Ureter (tissue), 1 donor: ENCODE data around the gene C3orf22. TPM values are rescaled to one million over a fixed set of nuclear protein-coding genes. Genes with fewer than 3 reads are reported as not detected.

ENCODE experiments used
- DNase-seq: peaks from one replicate; pipeline ENCODE4 v3.0.0-alpha.2; 2020; ENCODE audit warnings: low spot score
- total RNA-seq: library from RNA; stranded (reverse); gene quantifications from one replicate; pipeline ENCODE4 v1.2.4, GENCODE V29; 2023
- donor health status: DM: yes; HTN: yes; CAD: no.

C3orf22 gene
- total RNA-seq, 1 donor from 2014 or later: not detected

DNA sequence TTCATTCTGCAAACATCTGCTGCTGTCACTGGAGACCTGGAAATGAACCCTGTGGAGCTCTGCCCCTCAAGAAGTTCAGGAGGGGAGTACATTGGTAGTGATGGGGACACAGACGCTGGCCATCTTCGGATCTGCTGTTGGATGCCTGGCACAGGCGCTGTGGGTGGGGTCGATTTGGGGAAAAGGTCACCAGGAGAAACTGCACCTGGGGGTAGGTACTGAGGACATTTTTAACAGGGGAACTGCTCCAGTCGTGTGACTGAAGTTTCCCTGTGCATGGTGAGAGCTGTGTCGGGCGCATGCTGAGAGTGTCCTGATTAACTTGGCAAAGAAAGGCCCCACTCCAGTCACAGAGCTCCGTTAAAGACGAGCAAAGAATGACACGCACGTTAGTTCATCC lies 44.6 kb downstream of the C3orf22 start:
- no peak for DNase-seq

- DNase-seq: no peak
These were observed 45.6 kb downstream of the C3orf22 start for GRCh38 chr3:126512916-126513650.

- DNase-seq: no peak
These were observed 46.7 kb downstream of the C3orf22 start for GRCh38 chr3:126512026-126512425.

DNA sequence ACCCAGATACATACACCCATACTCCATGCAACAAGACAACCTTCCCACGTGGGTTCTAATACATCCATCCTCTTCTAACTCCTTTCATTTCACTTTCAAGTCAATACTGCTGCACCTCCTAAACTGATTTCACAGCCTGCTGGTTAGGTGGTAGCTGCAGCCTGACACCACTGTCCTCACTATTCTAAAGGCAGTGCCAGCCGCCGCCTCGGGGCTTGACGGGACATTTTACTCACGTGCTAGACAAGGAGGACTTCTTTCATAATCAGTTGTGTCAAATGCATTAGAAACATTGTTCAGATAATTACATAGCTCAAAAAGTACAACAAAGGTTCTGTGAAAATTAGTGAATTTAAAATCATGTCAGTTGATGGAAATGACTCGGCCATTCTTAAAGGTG lies 47.4 kb downstream of the C3orf22 start:
- no peak for DNase-seq

DNA sequence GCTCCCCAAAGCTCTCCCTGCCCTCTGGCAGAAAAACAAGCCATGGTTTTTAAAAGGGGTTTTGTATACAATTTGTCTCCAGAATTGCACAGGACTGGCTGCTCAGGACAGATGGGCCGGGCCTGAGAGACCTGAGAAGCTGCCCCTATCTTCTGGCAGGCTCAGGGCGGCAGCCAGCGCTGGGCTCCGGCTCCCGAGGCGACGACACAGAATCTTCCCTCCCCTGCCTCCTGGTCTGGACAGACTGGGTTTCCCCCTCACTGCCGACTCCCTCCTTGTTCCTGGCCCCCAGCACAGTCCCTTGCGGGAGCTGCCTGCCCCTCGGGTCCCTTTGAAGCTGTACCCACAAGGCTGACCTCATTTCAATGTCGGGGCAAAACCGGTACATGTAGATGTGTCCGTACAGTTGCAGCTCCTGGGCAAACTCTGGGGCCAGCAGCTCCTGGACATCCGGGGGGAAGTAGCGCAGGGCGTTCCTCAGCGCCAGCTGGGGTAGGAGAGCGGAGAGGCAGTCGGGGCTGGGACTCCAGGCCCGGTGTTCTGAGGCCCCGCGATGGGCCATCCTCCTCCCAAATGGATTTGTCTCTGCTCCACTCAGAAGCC lies 48.3 kb downstream of the C3orf22 start:
- no peak for DNase-seq

DNA sequence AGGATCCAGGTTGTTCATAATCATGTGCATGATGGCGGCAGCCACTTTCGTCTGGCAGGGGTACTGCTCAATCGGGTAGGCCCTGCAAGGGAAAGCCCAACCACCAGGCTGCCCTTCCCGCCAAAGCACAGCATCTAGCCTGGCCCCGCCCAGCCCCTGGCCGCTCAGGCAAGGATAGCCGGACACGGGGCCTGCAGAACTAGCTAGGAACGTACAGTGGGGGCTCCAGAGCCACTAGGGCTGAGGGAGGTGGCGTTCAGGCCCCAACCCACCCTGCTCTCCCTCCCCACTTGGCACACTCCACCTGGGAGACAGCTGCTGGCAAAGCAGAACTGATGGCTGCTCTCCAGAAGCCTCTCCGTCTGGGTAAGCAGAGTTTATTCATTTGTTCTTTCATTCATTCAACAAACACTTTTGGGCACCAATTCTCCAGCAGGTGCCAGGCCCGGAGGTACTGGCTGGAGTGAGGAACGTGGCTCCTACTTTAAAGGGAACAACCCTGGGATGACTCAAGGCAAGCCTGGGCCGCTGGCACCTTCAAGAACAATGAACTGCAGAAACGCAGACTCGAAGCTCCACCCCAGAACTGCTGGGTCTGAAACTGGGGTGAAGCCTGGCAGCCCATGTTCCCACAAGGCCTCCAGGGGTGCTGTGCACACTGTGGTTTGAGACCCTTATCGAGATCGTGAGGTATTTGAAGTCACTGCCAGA lies 49.0 kb downstream of the C3orf22 start:
- no peak for DNase-seq

DNA sequence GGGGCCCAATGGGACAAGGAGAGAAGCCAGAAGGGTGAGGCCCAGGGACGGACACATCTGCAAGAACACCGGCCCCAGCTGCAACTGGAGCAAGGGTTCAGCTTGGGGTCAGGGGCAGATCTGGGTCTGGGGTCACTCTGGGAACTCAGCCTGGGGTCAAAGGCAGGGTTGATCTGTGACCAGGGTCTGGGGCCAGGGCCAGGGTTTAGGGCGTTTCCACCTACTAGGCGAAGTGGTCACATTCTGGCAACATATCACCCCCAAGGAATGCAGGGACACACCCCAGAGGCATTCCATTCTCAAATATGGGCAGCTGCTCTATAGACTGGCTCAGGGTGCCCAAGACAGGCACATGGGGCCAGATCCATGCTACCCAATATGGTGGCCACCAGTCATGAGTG lies 50.2 kb downstream of the C3orf22 start:
- no peak for DNase-seq

GRCh38 chr3:126507886-126508285 lies 50.8 kb downstream of the C3orf22 start:
- no peak for DNase-seq

DNA sequence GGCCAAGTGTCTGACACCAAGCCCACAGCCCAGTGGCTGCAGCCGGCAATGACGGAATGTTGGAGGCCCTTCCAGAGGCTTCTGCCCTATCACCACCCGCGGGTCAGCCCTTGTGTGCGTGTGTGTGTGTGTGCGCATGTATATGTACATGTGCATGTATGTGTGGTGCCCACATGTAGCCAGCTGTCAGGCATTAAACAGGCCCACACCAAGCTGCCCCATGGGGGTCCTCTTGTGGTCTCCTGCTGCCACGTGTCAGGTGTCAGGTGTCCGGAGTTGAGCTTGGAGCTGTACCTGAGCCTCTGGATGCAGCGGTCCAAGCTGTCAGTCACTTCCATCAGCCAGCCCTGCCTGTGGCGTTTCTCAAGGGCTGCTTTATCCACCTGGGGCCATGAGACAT lies 55.0 kb downstream of the C3orf22 start:
- DNase-seq: no peak

GRCh38 chr3:126502656-126503055 lies 56.1 kb downstream of the C3orf22 start:
- DNase-seq: no peak

DNA sequence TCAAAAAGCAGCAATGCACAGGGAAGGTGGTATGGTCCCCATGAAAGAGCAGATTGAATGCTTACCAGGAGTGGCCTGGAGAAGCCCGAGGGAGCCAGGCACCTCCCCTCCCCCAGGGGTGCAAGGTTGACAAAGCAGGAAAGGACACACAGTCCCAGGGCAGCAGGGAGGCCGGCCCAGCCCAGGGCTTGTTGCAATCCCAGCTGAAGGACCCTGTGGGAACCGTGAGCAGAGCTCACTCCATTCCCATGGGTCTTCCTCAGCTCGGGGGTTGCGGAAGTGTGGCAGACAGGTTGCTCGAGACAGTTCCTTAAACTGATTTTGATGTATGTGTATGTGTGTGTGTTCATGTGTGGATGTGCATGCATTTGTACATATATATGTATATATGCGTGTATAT lies 57.0 kb downstream of the C3orf22 start:
- DNase-seq: no peak

DNA sequence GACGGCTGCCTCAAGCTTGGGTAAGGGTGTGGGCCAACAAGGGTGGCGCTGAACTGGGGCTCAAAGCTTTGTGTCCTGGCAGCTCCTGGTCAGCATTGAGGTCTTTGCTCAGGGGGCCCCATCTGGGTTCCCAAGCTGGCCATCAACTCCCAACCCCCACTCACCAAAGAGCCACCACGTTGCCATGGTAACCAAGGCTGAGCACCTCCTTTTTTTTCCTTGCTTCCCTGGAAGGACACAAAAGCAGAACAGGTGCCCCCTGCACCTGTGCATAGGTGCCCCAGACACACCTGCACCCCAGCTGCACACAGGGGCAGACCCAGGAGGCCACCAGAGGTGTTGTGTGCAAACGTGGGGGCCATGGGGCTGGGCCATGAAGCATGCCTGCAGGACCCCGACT lies 57.7 kb downstream of the C3orf22 start:
- no peak for DNase-seq

- DNase-seq: no peak
These were observed 58.7 kb downstream of the C3orf22 start for GRCh38 chr3:126500016-126500415.

Other genes starting within 250 kb of the C3orf22 start
- 18.9 TPM for gene KLF15, start 201.5 kb downstream of the C3orf22 start, total RNA-seq
- not detected for gene CFAP100, start 164.0 kb downstream of the C3orf22 start, total RNA-seq
- gene ZXDC, start 83.0 kb downstream of the C3orf22 start, total RNA-seq: 56.5 TPM
- not detected for gene UROC1, start 41.2 kb downstream of the C3orf22 start, total RNA-seq
- gene CHST13, start 34.8 kb downstream of the C3orf22 start, total RNA-seq: not detected
- 12.3 TPM for gene TXNRD3, start 96.2 kb upstream of the C3orf22 start, total RNA-seq
- 15.9 TPM for gene CHCHD6, start 145.3 kb upstream of the C3orf22 start, total RNA-seq